Panc1 (cell line): Measurements from ENCODE around the gene PCDH1. TPM values are rescaled to one million over a fixed set of nuclear protein-coding genes. Genes with fewer than 3 reads are reported as not detected.

ENCODE experiments used
- ATAC-seq: fragments of 200-7000 bp; cut with Tn5 transposase; 2 replicates; pipeline ENCODE4 v1.9.1; 2020; ENCODE audit warnings: mild to moderate bottlenecking, moderate library complexity
- BruUV-seq: library from RNA; stranded (reverse); fragments of 400-500 nt; replicated peaks from 2 replicates; lab custom pipeline; 2021; lab: Mats Ljungman, UMichigan
- CTCF ChIA-PET: fragments of 300-600 bp; sonication (Branson Sonifier 250); formaldehyde crosslinking; loops from one replicate; lab custom pipeline; 2022; ENCODE audit warnings: antibody characterized with exemption; lab: Charles Lee
- POLR2A ChIA-PET: fragments of 300-600 bp; sonication (Branson Sonifier 250); formaldehyde crosslinking; loops from one replicate; lab custom pipeline; 2022; ENCODE audit warnings: antibody characterized with exemption; lab: Charles Lee
- DNase-seq: peaks from one replicate; pipeline ENCODE4 v3.0.0-alpha.2; 2010; ENCODE audit warnings: low read depth, low spot score
- H3K27ac ChIP-seq: 2 replicates; pipeline ENCODE4 v1.5.1; 2011; ENCODE audit warnings: mild to moderate bottlenecking, low read length, inconsistent platforms
- H3K27me3 ChIP-seq: fragments of 200-500 bp; sonication (Bioruptor generic); 2 replicates; pipeline ENCODE4 v1.6.0; 2014; ENCODE audit warnings: low read length, inconsistent platforms; ENCODE audit not compliant: control insufficient read depth, insufficient read depth
- H3K36me3 ChIP-seq: fragments of 200-500 bp; sonication (Bioruptor generic); 2 replicates; pipeline ENCODE4 v1.5.1; 2014; ENCODE audit warnings: inconsistent platforms, mild to moderate bottlenecking, low read length, moderate library complexity; ENCODE audit not compliant: control insufficient read depth, insufficient read depth
- H3K4me1 ChIP-seq: 2 replicates; pipeline ENCODE4 v1.5.1; 2011; ENCODE audit warnings: inconsistent platforms, mild to moderate bottlenecking, low read length, moderate library complexity; ENCODE audit not compliant: control insufficient read depth, insufficient read depth
- H3K4me3 ChIP-seq, 2 experiments: 2 replicates each; pipeline ENCODE4 v1.5.1; 2011 to 2012; ENCODE audit warnings: low read depth in 2 of 2, low read length in 2 of 2, mild to moderate bottlenecking in 2 of 2, inconsistent platforms in 1 of 2, moderate library complexity in 1 of 2
- H3K9me3 ChIP-seq: fragments of 200-500 bp; sonication (Bioruptor generic); 2 replicates; pipeline ENCODE4 v1.5.1; 2014; ENCODE audit warnings: low read depth, mild to moderate bottlenecking, inconsistent platforms, low read length, moderate library complexity; ENCODE audit not compliant: control insufficient read depth, insufficient read depth
- CTCF ChIP-seq: fragments of 450-650 bp; IDR thresholded peaks from 2 replicates; pipeline ENCODE4 v1.5.1; 2017; ENCODE audit warnings: mild to moderate bottlenecking
- POLR2AphosphoS5 ChIP-seq: IDR thresholded peaks from 2 replicates; pipeline ENCODE4 v1.6.1; 2012; ENCODE audit warnings: mild to moderate bottlenecking, low read depth, low read length, moderate library complexity
- SIN3A ChIP-seq: IDR thresholded peaks from 2 replicates; pipeline ENCODE4 v1.6.1; 2012; ENCODE audit warnings: low read depth, mild to moderate bottlenecking, low read length, moderate library complexity, borderline replicate concordance; ENCODE audit not compliant: insufficient read depth
- TCF7L2 ChIP-seq: IDR thresholded peaks from 2 replicates; pipeline ENCODE4 v1.6.1; 2011; ENCODE audit warnings: mild to moderate bottlenecking, low read depth, low read length, inconsistent platforms
- in situ Hi-C: cut with HindIII; loops from 2 replicates; pipeline ENCODE4 v1.10.0; 2016; ENCODE audit warnings: low sequenced_read_pairs, low pct_unique_long_range_greater_than_20kb
- intact Hi-C: fragments of 100-400 bp; cut with micrococcal nuclease; formaldehyde crosslinking; loops from one replicate; pipeline ENCODE4 v1.10.0; 2022; ENCODE audit not compliant: unreplicated experiment
- total RNA-seq: library from RNA; stranded (reverse); gene quantifications from one replicate; pipeline ENCODE4 v1.2.1, GENCODE V29; 2021; ENCODE audit not compliant: unreplicated experiment
- TF ChIP-seq, protein P1 (sequence below), 2 experiments: IDR thresholded peaks; 2 replicates each; pipeline ENCODE4 v1.6.1; 2011 to 2012; ENCODE audit warnings: low read depth in 2 of 2, control low read depth in 1 of 2, low read length in 1 of 2, mild to moderate bottlenecking in 1 of 2, moderate library complexity in 1 of 2; ENCODE audit not compliant: insufficient read depth in 1 of 2

PCDH1 gene
- total RNA-seq, 1 experiment from 2014 or later = 9.0 TPM

DNA sequence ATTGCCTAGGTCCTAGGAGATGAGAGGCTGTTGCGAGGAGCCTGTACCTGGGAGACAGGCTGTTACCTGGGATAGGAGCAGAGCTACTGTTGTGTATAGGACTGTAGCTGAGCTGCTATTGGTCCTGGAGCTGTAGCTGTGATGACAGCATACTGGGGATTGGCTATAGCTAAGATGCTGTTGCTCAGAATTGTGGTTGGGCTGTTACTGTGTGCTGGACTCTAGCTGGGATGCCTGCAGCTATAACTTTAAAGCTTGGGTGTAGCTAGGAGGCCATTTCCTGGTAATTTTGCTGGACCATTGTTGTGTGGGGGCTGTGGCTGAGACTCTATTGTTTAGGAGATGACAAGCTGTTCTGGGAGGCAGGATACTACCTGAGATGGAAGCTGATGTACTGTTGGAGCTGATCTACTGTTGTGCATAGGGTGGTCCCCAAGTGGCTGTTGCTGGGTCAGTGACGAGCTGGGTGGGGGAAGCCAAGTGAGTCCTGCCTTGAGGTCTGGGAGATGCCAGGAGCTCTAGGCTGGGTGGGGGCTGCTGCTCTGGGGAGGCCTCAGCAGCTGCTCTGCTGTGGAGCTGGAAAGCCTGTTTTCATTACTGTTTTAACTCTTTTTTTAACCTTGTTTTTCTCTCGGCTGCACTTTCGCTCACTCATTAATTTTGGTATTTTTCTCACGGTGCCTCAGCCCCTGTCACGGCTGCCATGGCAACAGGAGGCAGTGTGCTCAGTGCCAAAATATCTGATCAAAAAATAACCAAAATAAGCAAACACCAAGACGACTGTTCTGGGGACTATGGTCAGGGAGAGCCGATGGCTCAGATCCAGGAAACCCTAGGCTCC is 3.0 kb upstream of the PCDH1 start:
- peaks cover 20% of the 10 kb centered on the region for H3K27me3 ChIP-seq
- H3K27ac ChIP-seq = no peak overlapping the region
- H3K36me3 ChIP-seq = no peaks in the 10 kb centered on the region; the same call in 1 of the 2 replicates
- BruUV-seq = no TSS peak
- in situ Hi-C loops = no loop called here
- CTCF ChIA-PET = interaction anchor here (0.5 to 1.4 kb wide), 6 partner anchors 9 to 485 kb away, joined by 3 to 7 read pairs (median 5); no protein-coding TSS in a partner anchor
- POLR2A ChIA-PET = interaction anchor here (0.6 kb wide), 1 partner anchor 9 kb away, joined by 6 read pairs; no protein-coding TSS in a partner anchor
- DNase-seq (no peak), ATAC-seq (no peak)
- no peaks in the 10 kb centered on the region for H3K9me3 ChIP-seq
- TF ChIP-seq SIN3A (no peak), TCF7L2 (no peak), CTCF (no peak), POLR2AphosphoS5 (no peak)
- TF ChIP-seq, protein P1, sequence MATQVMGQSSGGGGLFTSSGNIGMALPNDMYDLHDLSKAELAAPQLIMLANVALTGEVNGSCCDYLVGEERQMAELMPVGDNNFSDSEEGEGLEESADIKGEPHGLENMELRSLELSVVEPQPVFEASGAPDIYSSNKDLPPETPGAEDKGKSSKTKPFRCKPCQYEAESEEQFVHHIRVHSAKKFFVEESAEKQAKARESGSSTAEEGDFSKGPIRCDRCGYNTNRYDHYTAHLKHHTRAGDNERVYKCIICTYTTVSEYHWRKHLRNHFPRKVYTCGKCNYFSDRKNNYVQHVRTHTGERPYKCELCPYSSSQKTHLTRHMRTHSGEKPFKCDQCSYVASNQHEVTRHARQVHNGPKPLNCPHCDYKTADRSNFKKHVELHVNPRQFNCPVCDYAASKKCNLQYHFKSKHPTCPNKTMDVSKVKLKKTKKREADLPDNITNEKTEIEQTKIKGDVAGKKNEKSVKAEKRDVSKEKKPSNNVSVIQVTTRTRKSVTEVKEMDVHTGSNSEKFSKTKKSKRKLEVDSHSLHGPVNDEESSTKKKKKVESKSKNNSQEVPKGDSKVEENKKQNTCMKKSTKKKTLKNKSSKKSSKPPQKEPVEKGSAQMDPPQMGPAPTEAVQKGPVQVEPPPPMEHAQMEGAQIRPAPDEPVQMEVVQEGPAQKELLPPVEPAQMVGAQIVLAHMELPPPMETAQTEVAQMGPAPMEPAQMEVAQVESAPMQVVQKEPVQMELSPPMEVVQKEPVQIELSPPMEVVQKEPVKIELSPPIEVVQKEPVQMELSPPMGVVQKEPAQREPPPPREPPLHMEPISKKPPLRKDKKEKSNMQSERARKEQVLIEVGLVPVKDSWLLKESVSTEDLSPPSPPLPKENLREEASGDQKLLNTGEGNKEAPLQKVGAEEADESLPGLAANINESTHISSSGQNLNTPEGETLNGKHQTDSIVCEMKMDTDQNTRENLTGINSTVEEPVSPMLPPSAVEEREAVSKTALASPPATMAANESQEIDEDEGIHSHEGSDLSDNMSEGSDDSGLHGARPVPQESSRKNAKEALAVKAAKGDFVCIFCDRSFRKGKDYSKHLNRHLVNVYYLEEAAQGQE (IDR thresholded peaks at IDR 0.05; ENCODE audit: insufficient read depth in 1 of 2, low read depth in 2 of 2, low read length in 1 of 2) = no peak
- H3K4me3 ChIP-seq = no peak overlapping the region
- intact Hi-C loops = no loop called here
- H3K4me1 ChIP-seq = peaks cover 14% of the 10 kb centered on the region

- ATAC-seq (no peak), DNase-seq (no peak)
- POLR2A ChIA-PET = interaction anchor here (0.6 kb wide), 1 partner anchor 10 kb away, joined by 6 read pairs; no protein-coding TSS in a partner anchor
- Histone ChIP-seq H3K27ac (no peak overlapping the region), H3K36me3 (no peaks in the 10 kb centered on the region; the same call in 1 of the 2 replicates), H3K27me3 (peaks cover 20% of the 10 kb centered on the region), H3K4me1 (peaks cover 14% of the 10 kb centered on the region), H3K9me3 (no peaks in the 10 kb centered on the region), H3K4me3 (no peak overlapping the region)
- TF ChIP-seq POLR2AphosphoS5 (no peak), TCF7L2 (no peak), SIN3A (no peak), CTCF (no peak)
- TF ChIP-seq, protein P1 (IDR thresholded peaks at IDR 0.05; ENCODE audit: insufficient read depth in 1 of 2, low read depth in 2 of 2, low read length in 1 of 2) = no peak
- no TSS peak for BruUV-seq
- CTCF ChIA-PET = interaction anchor here (0.9 to 2.3 kb wide), 6 partner anchors 81 to 188 kb away, joined by 3 to 19 read pairs (median 6); no protein-coding TSS in a partner anchor
- in situ Hi-C loops (no loop called here), intact Hi-C loops (loop anchor here (2.0 kb wide), 2 partner anchors 177 to 187 kb away; no protein-coding TSS in a partner anchor)
These were observed 1.9 kb upstream of the PCDH1 start for GRCh38 chr5:141879941-141880738.
